ENCODE measurements around the gene TADA2A. TPM values are rescaled to one million over a fixed set of nuclear protein-coding genes. Genes with fewer than 3 reads are reported as not detected.
"Not testable (repeated sequence)": the region's sequence is repeated elsewhere in the genome, so short reads cannot be mapped to it uniquely, and the experiment has no call there.

TADA2A gene
- total RNA-seq, 1 experiment from 2014 or later, result 11.4 TPM

DNA sequence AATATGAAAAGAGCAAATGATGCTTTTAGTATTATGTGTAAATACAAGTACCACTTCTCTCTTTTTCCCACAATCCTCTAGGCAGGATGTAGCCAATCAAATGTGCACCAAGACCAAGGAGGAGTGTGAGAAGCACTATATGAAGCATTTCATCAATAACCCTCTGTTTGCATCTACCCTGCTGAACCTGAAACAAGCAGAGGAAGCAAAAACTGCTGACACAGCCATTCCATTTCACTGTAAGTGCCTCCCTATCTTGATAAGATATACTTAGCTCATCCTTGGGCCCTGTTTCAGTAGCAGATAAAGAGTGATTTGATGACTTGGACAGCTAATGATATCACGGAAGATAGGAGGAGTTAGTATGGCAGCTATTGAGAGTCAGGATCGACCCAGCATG, 33.7 kb downstream of the TADA2A start:
- Histone ChIP-seq H3K27me3 (ENCODE audit: control insufficient read depth, insufficient read depth, low read length) (no peaks in the 10 kb centered on the region), H3K4me1 (ENCODE audit: control insufficient read depth, insufficient read depth, low read length) (no peaks in the 10 kb centered on the region), H3K36me3 (ENCODE audit: control insufficient read depth, insufficient read depth, low read length) (no peaks in the 10 kb centered on the region; the same call in none of the 2 replicates), H3K27ac (ENCODE audit: low read length) (no peak overlapping the region), H3K4me3 (ENCODE audit: low read depth in 2 of 2, low read length in 2 of 2) (no peak overlapping the region), H3K9me3 (ENCODE audit: control insufficient read depth, insufficient read depth, low read depth, low read length) (no peaks in the 10 kb centered on the region)
- POLR2A ChIA-PET, result no interaction called here
- intact Hi-C loops (cut with micrococcal nuclease; ENCODE audit: unreplicated experiment) (no loop called here), in situ Hi-C loops (cut with HindIII; ENCODE audit: low pct_unique_long_range_greater_than_20kb, low sequenced_read_pairs) (no loop called here)
- CTCF ChIA-PET, result no interaction called here
- TF ChIP-seq CTCF (IDR thresholded peaks at IDR 0.05), result no peak
- TF ChIP-seq, protein P1, sequence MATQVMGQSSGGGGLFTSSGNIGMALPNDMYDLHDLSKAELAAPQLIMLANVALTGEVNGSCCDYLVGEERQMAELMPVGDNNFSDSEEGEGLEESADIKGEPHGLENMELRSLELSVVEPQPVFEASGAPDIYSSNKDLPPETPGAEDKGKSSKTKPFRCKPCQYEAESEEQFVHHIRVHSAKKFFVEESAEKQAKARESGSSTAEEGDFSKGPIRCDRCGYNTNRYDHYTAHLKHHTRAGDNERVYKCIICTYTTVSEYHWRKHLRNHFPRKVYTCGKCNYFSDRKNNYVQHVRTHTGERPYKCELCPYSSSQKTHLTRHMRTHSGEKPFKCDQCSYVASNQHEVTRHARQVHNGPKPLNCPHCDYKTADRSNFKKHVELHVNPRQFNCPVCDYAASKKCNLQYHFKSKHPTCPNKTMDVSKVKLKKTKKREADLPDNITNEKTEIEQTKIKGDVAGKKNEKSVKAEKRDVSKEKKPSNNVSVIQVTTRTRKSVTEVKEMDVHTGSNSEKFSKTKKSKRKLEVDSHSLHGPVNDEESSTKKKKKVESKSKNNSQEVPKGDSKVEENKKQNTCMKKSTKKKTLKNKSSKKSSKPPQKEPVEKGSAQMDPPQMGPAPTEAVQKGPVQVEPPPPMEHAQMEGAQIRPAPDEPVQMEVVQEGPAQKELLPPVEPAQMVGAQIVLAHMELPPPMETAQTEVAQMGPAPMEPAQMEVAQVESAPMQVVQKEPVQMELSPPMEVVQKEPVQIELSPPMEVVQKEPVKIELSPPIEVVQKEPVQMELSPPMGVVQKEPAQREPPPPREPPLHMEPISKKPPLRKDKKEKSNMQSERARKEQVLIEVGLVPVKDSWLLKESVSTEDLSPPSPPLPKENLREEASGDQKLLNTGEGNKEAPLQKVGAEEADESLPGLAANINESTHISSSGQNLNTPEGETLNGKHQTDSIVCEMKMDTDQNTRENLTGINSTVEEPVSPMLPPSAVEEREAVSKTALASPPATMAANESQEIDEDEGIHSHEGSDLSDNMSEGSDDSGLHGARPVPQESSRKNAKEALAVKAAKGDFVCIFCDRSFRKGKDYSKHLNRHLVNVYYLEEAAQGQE (IDR thresholded peaks at IDR 0.05; ENCODE audit: insufficient read depth in 1 of 2, low read depth in 2 of 2, low read length in 1 of 2), result no peak
- TF ChIP-seq TCF7L2 (IDR thresholded peaks at IDR 0.05; ENCODE audit: low read depth, low read length), result no peak
- TF ChIP-seq SIN3A (IDR thresholded peaks at IDR 0.05; ENCODE audit: borderline replicate concordance, insufficient read depth, low read depth, low read length), result no peak
- TF ChIP-seq POLR2AphosphoS5 (IDR thresholded peaks at IDR 0.05; ENCODE audit: low read depth, low read length), result no peak
- ATAC-seq, result no peak
- no TSS peak for BruUV-seq (replicated peaks)
- DNase-seq (ENCODE audit: low read depth, low spot score), result no peak

DNA sequence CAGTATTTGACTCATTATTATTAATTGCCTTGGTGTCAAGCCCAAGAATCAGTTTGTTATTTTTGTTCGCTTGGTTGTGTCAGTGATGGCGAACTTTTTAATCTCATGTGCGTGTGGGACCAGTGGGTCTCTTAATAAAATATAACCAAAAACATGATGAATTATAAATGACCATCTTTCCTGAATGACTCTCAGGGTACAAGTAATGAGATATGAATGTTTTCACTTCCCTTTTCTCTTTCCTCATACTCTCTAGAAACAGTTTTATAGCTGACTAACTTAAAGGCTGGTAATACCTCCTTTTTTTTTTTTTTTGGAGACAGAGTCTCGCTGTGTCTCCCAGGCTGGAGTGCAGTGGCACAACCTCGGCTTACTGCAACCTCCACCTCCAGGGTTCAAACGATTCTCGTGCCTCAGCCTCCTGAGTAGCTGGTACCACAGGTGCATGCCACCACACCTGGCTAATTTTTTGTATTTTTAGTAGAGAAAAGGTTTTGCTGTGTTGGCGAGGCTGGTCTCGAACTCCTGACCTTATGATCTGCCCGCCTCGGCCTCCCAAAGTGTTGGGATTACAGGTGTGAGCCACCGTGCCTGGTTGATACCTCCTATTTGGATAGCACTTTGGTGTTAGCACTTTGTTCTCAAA, 34.8 kb downstream of the TADA2A start:
- BruUV-seq (replicated peaks); H3K9me3 ChIP-seq (ENCODE audit: control insufficient read depth, insufficient read depth, low read depth, low read length); in situ Hi-C loops (cut with HindIII; ENCODE audit: low pct_unique_long_range_greater_than_20kb, low sequenced_read_pairs); H3K4me3 ChIP-seq (ENCODE audit: low read depth in 2 of 2, low read length in 2 of 2); ATAC-seq; CTCF ChIA-PET; POLR2A ChIA-PET; DNase-seq (ENCODE audit: low read depth, low spot score); H3K27ac ChIP-seq (ENCODE audit: low read length); H3K36me3 ChIP-seq (ENCODE audit: control insufficient read depth, insufficient read depth, low read length); intact Hi-C loops (cut with micrococcal nuclease; ENCODE audit: unreplicated experiment); H3K27me3 ChIP-seq (ENCODE audit: control insufficient read depth, insufficient read depth, low read length); H3K4me1 ChIP-seq (ENCODE audit: control insufficient read depth, insufficient read depth, low read length): not testable (repeated sequence)

DNA sequence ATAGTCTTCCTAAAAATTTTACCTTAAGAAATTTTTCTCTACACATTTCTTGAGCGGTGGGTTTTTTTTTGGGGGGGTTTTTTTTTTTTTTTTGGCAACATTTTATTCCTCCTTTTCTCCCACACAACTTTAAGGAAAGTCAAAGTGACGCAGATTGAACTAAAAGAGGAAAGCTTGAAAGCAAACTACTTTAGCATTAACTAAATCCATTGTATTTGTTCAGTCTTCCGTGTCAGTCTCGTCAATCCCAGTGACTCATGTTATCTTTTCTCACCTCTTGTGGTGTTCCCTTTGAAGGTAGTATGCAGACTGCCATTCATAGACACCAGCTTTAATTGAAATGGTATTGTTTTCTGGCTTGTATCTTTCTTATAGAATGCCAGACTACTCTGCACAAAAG, 39.3 kb downstream of the TADA2A start:
- Histone ChIP-seq H3K9me3 (ENCODE audit: control insufficient read depth, insufficient read depth, low read depth, low read length) (no peaks in the 10 kb centered on the region), H3K4me3 (ENCODE audit: low read depth in 2 of 2, low read length in 2 of 2) (no peak overlapping the region), H3K36me3 (ENCODE audit: control insufficient read depth, insufficient read depth, low read length) (peaks cover 2% of the 10 kb centered on the region; the same call in 1 of the 2 replicates), H3K4me1 (ENCODE audit: control insufficient read depth, insufficient read depth, low read length) (no peaks in the 10 kb centered on the region; the same call in 1 of the 2 replicates), H3K27me3 (ENCODE audit: control insufficient read depth, insufficient read depth, low read length) (no peaks in the 10 kb centered on the region), H3K27ac (ENCODE audit: low read length) (no peak overlapping the region)
- POLR2A ChIA-PET, result no interaction called here
- 0 out of 2 replicates have a peak, but pooled peaks have one; percentile 70 for ATAC-seq
- TF ChIP-seq POLR2AphosphoS5 (IDR thresholded peaks at IDR 0.05; ENCODE audit: low read depth, low read length), result no peak
- no peak for TF ChIP-seq CTCF (IDR thresholded peaks at IDR 0.05)
- TF ChIP-seq TCF7L2 (IDR thresholded peaks at IDR 0.05; ENCODE audit: low read depth, low read length), result 0 out of 2 replicates have a peak, but pooled peaks have one; percentile 23
- TF ChIP-seq, protein P1 (IDR thresholded peaks at IDR 0.05; ENCODE audit: insufficient read depth in 1 of 2, low read depth in 2 of 2, low read length in 1 of 2), result no peak
- no peak for TF ChIP-seq SIN3A (IDR thresholded peaks at IDR 0.05; ENCODE audit: borderline replicate concordance, insufficient read depth, low read depth, low read length)
- no peak for DNase-seq (ENCODE audit: low read depth, low spot score)
- CTCF ChIA-PET, result no interaction called here
- BruUV-seq (replicated peaks), result no TSS peak
- in situ Hi-C loops (cut with HindIII; ENCODE audit: low pct_unique_long_range_greater_than_20kb, low sequenced_read_pairs), result no loop called here
- intact Hi-C loops (cut with micrococcal nuclease; ENCODE audit: unreplicated experiment), result no loop called here
